ENCODE results near the gene KIAA0408. TPM values are rescaled to one million over a fixed set of nuclear protein-coding genes. Genes with fewer than 3 reads are reported as not detected.

The KIAA0408 gene
- total RNA-seq, 4 donors from 2014 or later, result 0.80 to 3.0 (median 1.8) TPM

DNA sequence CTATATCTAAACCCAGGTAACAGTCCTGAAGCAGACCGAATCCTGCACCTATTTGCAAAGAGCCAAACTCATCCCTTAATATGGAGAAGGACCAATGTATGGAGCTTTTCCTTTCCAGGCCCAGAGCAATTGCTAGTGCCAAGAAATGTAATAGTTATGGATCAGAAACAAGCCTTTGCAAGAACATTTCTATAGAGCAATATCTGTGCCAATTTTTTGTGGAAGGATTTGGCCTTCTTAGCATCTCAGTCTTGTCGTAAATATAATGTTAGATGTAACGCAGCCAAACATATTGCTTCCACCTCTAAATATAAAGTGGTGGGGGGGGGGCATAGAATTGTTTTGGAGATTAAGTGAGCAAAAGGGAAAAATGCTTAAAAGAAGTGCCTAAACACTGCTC, 2.7 kb downstream of the KIAA0408 start:
- 47 to 60% methylated on average over 3 of the region's 3 CpGs for WGBS, 2 donors
- H3K4me3 ChIP-seq (ENCODE audit: low read depth, poor library complexity, severe bottlenecking), result no peak overlapping the region
- intact Hi-C loops (cut with DNase I; ENCODE audit: low total_unique reads), result no loop called here
- TF ChIP-seq, protein P1, sequence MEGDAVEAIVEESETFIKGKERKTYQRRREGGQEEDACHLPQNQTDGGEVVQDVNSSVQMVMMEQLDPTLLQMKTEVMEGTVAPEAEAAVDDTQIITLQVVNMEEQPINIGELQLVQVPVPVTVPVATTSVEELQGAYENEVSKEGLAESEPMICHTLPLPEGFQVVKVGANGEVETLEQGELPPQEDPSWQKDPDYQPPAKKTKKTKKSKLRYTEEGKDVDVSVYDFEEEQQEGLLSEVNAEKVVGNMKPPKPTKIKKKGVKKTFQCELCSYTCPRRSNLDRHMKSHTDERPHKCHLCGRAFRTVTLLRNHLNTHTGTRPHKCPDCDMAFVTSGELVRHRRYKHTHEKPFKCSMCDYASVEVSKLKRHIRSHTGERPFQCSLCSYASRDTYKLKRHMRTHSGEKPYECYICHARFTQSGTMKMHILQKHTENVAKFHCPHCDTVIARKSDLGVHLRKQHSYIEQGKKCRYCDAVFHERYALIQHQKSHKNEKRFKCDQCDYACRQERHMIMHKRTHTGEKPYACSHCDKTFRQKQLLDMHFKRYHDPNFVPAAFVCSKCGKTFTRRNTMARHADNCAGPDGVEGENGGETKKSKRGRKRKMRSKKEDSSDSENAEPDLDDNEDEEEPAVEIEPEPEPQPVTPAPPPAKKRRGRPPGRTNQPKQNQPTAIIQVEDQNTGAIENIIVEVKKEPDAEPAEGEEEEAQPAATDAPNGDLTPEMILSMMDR (IDR thresholded peaks at IDR 0.05), result no peak
- no peak for TF ChIP-seq POLR2A (IDR thresholded peaks at IDR 0.05)
- no peak for DNase-seq (ENCODE audit: low spot score in 2 of 2)

DNA sequence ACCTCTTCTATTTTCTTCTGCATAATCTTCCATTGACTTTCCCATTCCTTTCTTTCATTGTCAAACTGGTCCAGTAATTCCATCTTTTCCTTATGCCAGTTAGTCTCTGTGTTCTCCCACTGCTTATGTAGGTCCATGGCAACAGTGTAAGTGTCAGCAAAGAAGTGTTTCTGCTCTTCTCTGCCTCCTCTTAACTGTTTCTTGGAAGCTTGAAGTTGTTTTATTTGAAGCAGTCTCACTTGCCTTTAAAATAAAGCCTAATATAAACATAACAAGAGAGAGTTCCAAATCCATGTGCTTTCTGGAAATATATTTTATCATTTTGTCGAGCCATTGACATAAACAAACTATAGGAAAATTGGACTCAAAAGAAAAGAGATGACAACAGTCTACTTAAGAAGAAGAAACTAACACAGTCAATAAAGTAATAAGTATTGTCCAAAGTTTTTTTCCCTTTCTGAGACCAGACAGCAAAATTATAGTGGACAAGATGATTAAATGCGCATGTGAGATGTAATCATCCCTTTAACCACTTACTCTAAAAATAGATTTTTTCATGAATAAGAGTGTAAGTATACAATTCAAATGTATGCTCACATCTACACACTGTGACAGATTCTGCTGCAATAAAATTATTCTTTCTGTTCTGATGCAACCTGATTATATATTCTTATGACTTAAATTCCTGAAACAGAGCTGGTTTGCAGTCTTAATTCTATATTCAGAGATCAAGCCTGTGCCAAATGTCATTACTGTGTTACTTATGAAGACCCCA, 5.2 kb downstream of the KIAA0408 start:
- 86 to 87% methylated on average over 2 of the region's 2 CpGs for WGBS, 2 donors
- no peak overlapping the region for H3K4me3 ChIP-seq (ENCODE audit: low read depth, poor library complexity, severe bottlenecking)
- intact Hi-C loops (cut with DNase I; ENCODE audit: low total_unique reads), result no loop called here
- TF ChIP-seq, protein P1 (IDR thresholded peaks at IDR 0.05), result no peak
- no peak for TF ChIP-seq POLR2A (IDR thresholded peaks at IDR 0.05)
- no peak for DNase-seq (ENCODE audit: low spot score in 2 of 2)

- no peak for DNase-seq (ENCODE audit: low spot score in 2 of 2)
- intact Hi-C loops (cut with DNase I; ENCODE audit: low total_unique reads), result no loop called here
- TF ChIP-seq, protein P1 (IDR thresholded peaks at IDR 0.05), result no peak
- TF ChIP-seq POLR2A (IDR thresholded peaks at IDR 0.05), result no peak
These were observed 6.4 kb downstream of the KIAA0408 start for GRCh38 chr6:127452803-127453202.

DNA sequence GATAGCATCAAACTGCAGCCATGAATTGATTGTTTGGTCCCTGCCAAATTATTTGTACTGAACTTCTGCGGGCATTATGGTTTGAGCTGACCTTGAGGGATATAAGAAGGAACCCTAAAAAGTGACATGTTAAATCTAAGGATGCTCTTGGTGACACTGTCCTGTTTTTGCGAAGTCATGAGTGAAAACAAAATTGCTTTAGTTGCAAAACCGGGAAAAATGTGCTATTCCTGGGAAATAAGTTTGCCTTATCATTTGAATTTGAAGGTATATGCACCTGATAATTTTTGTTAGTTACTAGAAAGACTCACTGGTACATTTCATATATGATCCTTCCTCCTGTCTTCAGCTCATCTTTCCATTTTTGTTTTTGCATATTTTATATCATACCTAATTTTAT, 7.8 kb downstream of the KIAA0408 start:
- intact Hi-C loops (cut with DNase I; ENCODE audit: low total_unique reads), result no loop called here
- 93 to 94% methylated on average over 3 of the region's 3 CpGs for WGBS, 2 donors

More at GRCh38 chr6:127452803-127453202, 6.4 kb downstream of the KIAA0408 start:
- H3K4me3 ChIP-seq (ENCODE audit: low read depth, poor library complexity, severe bottlenecking), result no peak overlapping the region

DNA sequence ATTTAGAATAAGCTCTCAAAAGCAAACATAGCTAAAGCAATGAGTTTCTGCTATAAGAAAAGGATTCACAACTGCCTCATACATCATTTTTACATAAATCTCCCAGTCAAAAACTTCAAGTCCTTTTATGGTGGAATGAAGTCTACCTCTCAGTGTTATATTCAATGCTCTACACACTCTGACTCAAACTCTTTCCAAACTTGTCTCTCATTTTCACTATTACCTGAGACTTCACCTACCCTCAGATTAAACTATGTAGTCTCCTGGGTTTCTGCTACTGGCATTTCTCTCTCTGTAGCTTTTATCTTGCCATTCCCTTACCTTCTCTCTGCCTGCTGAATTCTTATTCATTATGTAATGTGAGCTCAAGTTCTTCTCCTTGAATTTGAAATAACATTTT, 11.4 kb downstream of the KIAA0408 start:
- TF ChIP-seq, protein P1 (IDR thresholded peaks at IDR 0.05), result no peak
- no peak for TF ChIP-seq POLR2A (IDR thresholded peaks at IDR 0.05)
- intact Hi-C loops (cut with DNase I; ENCODE audit: low total_unique reads), result no loop called here
- H3K4me3 ChIP-seq (ENCODE audit: low read depth, poor library complexity, severe bottlenecking), result no peak overlapping the region
- DNase-seq (ENCODE audit: low spot score in 2 of 2), result no peak

More for the DNA sequence above, 7.8 kb downstream of the KIAA0408 start:
- DNase-seq (ENCODE audit: low spot score in 2 of 2), result no peak
- H3K4me3 ChIP-seq (ENCODE audit: low read depth, poor library complexity, severe bottlenecking), result no peak overlapping the region
- TF ChIP-seq POLR2A (IDR thresholded peaks at IDR 0.05), result no peak
- TF ChIP-seq, protein P1 (IDR thresholded peaks at IDR 0.05), result no peak

DNA sequence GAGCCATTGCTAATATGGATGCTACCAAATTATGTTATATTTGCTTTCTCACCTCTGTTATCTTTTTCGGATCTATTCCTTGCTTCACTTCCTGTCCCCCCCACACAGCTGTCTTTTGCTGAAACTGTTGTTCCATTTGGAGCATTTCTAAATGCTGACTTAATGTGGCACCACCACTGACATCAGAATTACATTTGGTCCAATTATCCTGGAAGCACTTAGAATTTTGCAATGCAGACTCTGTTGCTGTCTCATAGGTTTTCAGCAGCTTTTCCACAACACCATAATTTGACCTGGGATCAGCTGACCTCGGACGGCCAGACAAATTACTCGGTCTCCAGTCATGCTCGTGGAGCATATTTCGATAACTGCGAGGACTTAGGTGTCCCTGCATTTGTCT, 12.8 kb downstream of the KIAA0408 start:
- intact Hi-C loops (cut with DNase I; ENCODE audit: low total_unique reads), result no loop called here
- DNase-seq (ENCODE audit: low spot score in 2 of 2), result no peak
- H3K4me3 ChIP-seq (ENCODE audit: low read depth, poor library complexity, severe bottlenecking), result no peak overlapping the region
- TF ChIP-seq, protein P1 (IDR thresholded peaks at IDR 0.05), result no peak
- no peak for TF ChIP-seq POLR2A (IDR thresholded peaks at IDR 0.05)
- WGBS, 2 donors, result 91 to 92% methylated on average over 7 of the region's 7 CpGs
